SK-N-SH (cell line): Measurements from ENCODE around the gene STK39. TPM values are rescaled to one million over a fixed set of nuclear protein-coding genes. Genes with fewer than 3 reads are reported as not detected.

ENCODE experiments used
- CTCF ChIA-PET: fragments of 300-600, 350-600 bp; formaldehyde crosslinking; extraction: SDS; loops from one replicate; lab custom pipeline; 2021; lab: Yijun Ruan, JAX
- POLR2A ChIA-PET: fragments of 350-600 bp; sonication (Branson Sonifier 250); formaldehyde crosslinking; extraction: SDS; loops from one replicate; lab custom pipeline; 2020; ENCODE audit warnings: antibody characterized with exemption, inconsistent platforms; lab: Yijun Ruan, JAX
- DNase-seq: peaks from one replicate; pipeline ENCODE4 v3.0.0; 2012
- H2AFZ ChIP-seq: fragments of 200-600 bp; sonication (generic); 2 replicates; pipeline ENCODE4 v1.8.1; 2016; ENCODE audit warnings: antibody characterized with exemption, mild to moderate bottlenecking, low read depth
- H3F3A ChIP-seq: fragments of 200-600 bp; sonication (generic); replicated peaks from 2 replicates; pipeline ENCODE3; 2016; ENCODE audit warnings: antibody characterized with exemption, mild to moderate bottlenecking; ENCODE audit not compliant: insufficient read depth
- H3K27ac ChIP-seq, 2 experiments: fragments of 200-500 bp in 1 of 2; fragments of 200-600 bp in 1 of 2; sonication (Bioruptor generic) in 1 of 2; sonication (generic), shearing (Covaris generic) in 1 of 2; 2 replicates each; pipeline versions ENCODE4 v1.5.1 to v1.6.1; 2014 to 2016; ENCODE audit warnings: low read depth in 2 of 2, inconsistent platforms in 1 of 2, low read length in 1 of 2, mild to moderate bottlenecking in 1 of 2, mixed read lengths in 1 of 2
- H3K27me3 ChIP-seq: fragments of 200-600 bp; sonication (generic), shearing (Covaris generic); 2 replicates; pipeline ENCODE4 v1.6.1; 2016; ENCODE audit warnings: mixed run types; ENCODE audit not compliant: insufficient read depth
- H3K36me3 ChIP-seq, 2 experiments: fragments of 200-500 bp in 1 of 2; fragments of 200-600 bp in 1 of 2; sonication (Bioruptor generic) in 1 of 2; sonication (generic) in 1 of 2; replicated peaks in 1 of 2; 2 replicates each; pipeline versions ENCODE3 to v1.5.1; 2014 to 2016; ENCODE audit warnings: low read length in 1 of 2, mild to moderate bottlenecking in 1 of 2; ENCODE audit not compliant: insufficient read depth in 2 of 2, control insufficient read depth in 1 of 2
- H3K4me1 ChIP-seq, 2 experiments: fragments of 200-500 bp in 1 of 2; fragments of 200-600 bp in 1 of 2; sonication (Bioruptor generic) in 1 of 2; sonication (generic), shearing (Covaris generic) in 1 of 2; 2 replicates each; pipeline versions ENCODE4 v1.5.1 to v1.6.1; 2014 to 2016; ENCODE audit warnings: low read depth in 1 of 2, low read length in 1 of 2, mixed run types in 1 of 2; ENCODE audit not compliant: insufficient read depth in 2 of 2, control insufficient read depth in 1 of 2
- H3K4me2 ChIP-seq: fragments of 200-600 bp; sonication (generic), shearing (Covaris generic); 2 replicates; pipeline ENCODE4 v1.6.1; 2017; ENCODE audit warnings: mixed run types
- H3K4me3 ChIP-seq, 2 experiments: fragments of 200-500 bp in 1 of 2; fragments of 200-600 bp in 1 of 2; sonication (Bioruptor generic) in 1 of 2; sonication (generic), shearing (Covaris generic) in 1 of 2; 2 replicates each; pipeline versions ENCODE4 v1.5.1 to v1.8.1; 2014 to 2016; ENCODE audit warnings: low read depth in 2 of 2, inconsistent platforms in 1 of 2, low read length in 1 of 2, mild to moderate bottlenecking in 1 of 2, mixed read lengths in 1 of 2, moderate library complexity in 1 of 2
- H3K79me2 ChIP-seq: fragments of 200-600 bp; sonication (generic); 2 replicates; pipeline ENCODE4 v1.8.1; 2017; ENCODE audit warnings: mild to moderate bottlenecking; ENCODE audit not compliant: insufficient read depth
- H3K9ac ChIP-seq: fragments of 200-600 bp; sonication (generic); 2 replicates; pipeline ENCODE4 v1.6.1; 2017; ENCODE audit warnings: mixed run types
- H3K9me2 ChIP-seq: fragments of 200-600 bp; sonication (generic); 2 replicates; pipeline ENCODE4 v1.6.1; 2017; ENCODE audit warnings: mixed run types
- H3K9me3 ChIP-seq: fragments of 200-600 bp; sonication (generic); 2 replicates; pipeline ENCODE4 v1.6.1; 2017; ENCODE audit warnings: mixed run types, mild to moderate bottlenecking, moderate library complexity
- H4K20me1 ChIP-seq: fragments of 200-600 bp; sonication (generic); 2 replicates; pipeline ENCODE4 v1.6.1; 2017; ENCODE audit warnings: mild to moderate bottlenecking, mixed run types; ENCODE audit not compliant: insufficient read depth
- EP300 ChIP-seq, 2 experiments: IDR thresholded peaks; 2 replicates each; pipeline versions ENCODE4 v1.4.0 to v1.6.1; 2012; ENCODE audit warnings: borderline replicate concordance in 1 of 2, low read depth in 1 of 2, low read length in 1 of 2
- EZH2phosphoT487 ChIP-seq: fragments of 200-600 bp; sonication (generic); IDR thresholded peaks from 2 replicates; pipeline ENCODE4 v1.6.1; 2017; ENCODE audit warnings: low read depth, mixed run types, mild to moderate bottlenecking, antibody characterized with exemption, moderate library complexity, borderline replicate concordance
- FOSL2 ChIP-seq: IDR thresholded peaks from 2 replicates; pipeline ENCODE4 v1.4.0; 2012; ENCODE audit warnings: low read depth, mild to moderate bottlenecking, moderate library complexity, borderline replicate concordance
- FOXM1 ChIP-seq: IDR thresholded peaks from 2 replicates; pipeline ENCODE4 v1.4.0; 2012; ENCODE audit warnings: low read depth, mild to moderate bottlenecking
- GABPA ChIP-seq: IDR thresholded peaks from 2 replicates; pipeline ENCODE4 v1.4.0; 2012; ENCODE audit warnings: low read depth, mild to moderate bottlenecking
- JUND ChIP-seq: IDR thresholded peaks from 2 replicates; pipeline ENCODE4 v1.4.0; 2012
- MAX ChIP-seq: IDR thresholded peaks from 2 replicates; pipeline ENCODE4 v1.4.0; 2012; ENCODE audit warnings: low read depth
- MEF2A ChIP-seq: IDR thresholded peaks from 2 replicates; pipeline ENCODE4 v1.4.0; 2012; ENCODE audit warnings: low read depth, borderline replicate concordance
- MXI1 ChIP-seq: IDR thresholded peaks from 2 replicates; pipeline ENCODE4 v1.6.1; 2012; ENCODE audit warnings: mild to moderate bottlenecking, low read depth, low read length, improper control_type of control experiment
- NFIC ChIP-seq: IDR thresholded peaks from 2 replicates; pipeline ENCODE4 v1.4.0; 2012; ENCODE audit warnings: borderline replicate concordance
- NRF1 ChIP-seq: IDR thresholded peaks from 2 replicates; pipeline ENCODE4 v1.6.1; 2012; ENCODE audit warnings: low read depth, mild to moderate bottlenecking, low read length
- PBX3 ChIP-seq: IDR thresholded peaks from 2 replicates; pipeline ENCODE4; 2012
- RAD21 ChIP-seq: IDR thresholded peaks from 2 replicates; pipeline ENCODE4 v1.6.1; 2012; ENCODE audit warnings: mild to moderate bottlenecking, low read length
- RCOR1 ChIP-seq: fragments of 150-350 bp; IDR thresholded peaks from 2 replicates; pipeline ENCODE4 v1.6.1; 2017; ENCODE audit warnings: antibody characterized with exemption, low read length
- REST ChIP-seq: IDR thresholded peaks from 2 replicates; pipeline ENCODE4 v1.6.1; 2012; ENCODE audit warnings: mild to moderate bottlenecking, low read depth, low read length, moderate library complexity
- SMC3 ChIP-seq: IDR thresholded peaks from 2 replicates; pipeline ENCODE4 v1.6.1; 2012; ENCODE audit warnings: low read depth, low read length, improper control_type of control experiment
- USF1 ChIP-seq: IDR thresholded peaks from 2 replicates; pipeline ENCODE4 v1.4.0; 2012; ENCODE audit warnings: low read depth, borderline replicate concordance
- USF2 ChIP-seq: fragments of 150-350 bp; IDR thresholded peaks from 2 replicates; pipeline ENCODE4 v1.6.1; 2017; ENCODE audit warnings: antibody characterized with exemption, low read length, low read depth, borderline replicate concordance
- YY1 ChIP-seq: IDR thresholded peaks from 2 replicates; pipeline ENCODE4 v1.4.0; 2012; ENCODE audit warnings: low read depth, mild to moderate bottlenecking
- ZBTB33 ChIP-seq: IDR thresholded peaks from 2 replicates; pipeline ENCODE4 v1.4.0; 2012; ENCODE audit warnings: low read depth, borderline replicate concordance
- WGBS: methylation state at CpG from one replicate; pipeline ENCODE4 v1.1.6; 2017; ENCODE audit warnings: low lambda C conversion rate; 5-methylcytosine and 5-hydroxymethylcytosine counted together
- polyA plus RNA-seq, 3 experiments: library from polyadenylated mRNA; depleted of rRNA; stranded (reverse); fragments of >200 nt; gene quantifications; 2 replicates each; pipeline ENCODE4 v1.2.3, GENCODE V29; 2012

The STK39 gene
- polyA plus RNA-seq, 1 of the 3 experiments (the other 2 are of a cell fraction) = 9.6 TPM

- no peaks in the 10 kb centered on the region; a peak in 1 of 4 replicates for H3K4me1 ChIP-seq
- H4K20me1 ChIP-seq = no peaks in the 10 kb centered on the region
- H3K27ac ChIP-seq = no peak overlapping the region
- no peak for TF ChIP-seq EZH2phosphoT487
- no peak for TF ChIP-seq FOSL2
- TF ChIP-seq RAD21 = no peak
- no peak for TF ChIP-seq YY1
- no peak for TF ChIP-seq USF1
- no peak for TF ChIP-seq SMC3
- TF ChIP-seq JUND = no peak
- TF ChIP-seq MXI1 = no peak
- no peak for TF ChIP-seq NRF1
- TF ChIP-seq EP300 (IDR thresholded peaks at IDR 0.05; ENCODE audit: borderline replicate concordance in 1 of 2, low read depth in 1 of 2, low read length in 1 of 2) = no peak
- TF ChIP-seq RCOR1 = no peak
- no peak for TF ChIP-seq MAX
- no peak for TF ChIP-seq PBX3
- TF ChIP-seq FOXM1 = no peak
- TF ChIP-seq NFIC = no peak
- TF ChIP-seq REST = no peak
- TF ChIP-seq USF2 = no peak
- TF ChIP-seq MEF2A = no peak
- TF ChIP-seq GABPA = no peak
- no peak for TF ChIP-seq ZBTB33
- H3F3A ChIP-seq = peaks cover 4% of the 10 kb centered on the region
- H3K9me3 ChIP-seq = no peaks in the 10 kb centered on the region
- no peak overlapping the region for H2AFZ ChIP-seq
- CTCF ChIA-PET = interaction anchor here (0.9 to 1.4 kb wide), 3 partner anchors 7 to 14 kb away, joined by 3 to 4 read pairs (median 3); no protein-coding TSS in a partner anchor
- peaks cover 20% of the 10 kb centered on the region in 2 experiments for H3K36me3 ChIP-seq
- WGBS = 93% methylated on average over 2 of the region's 2 CpGs
- no peak overlapping the region for H3K9ac ChIP-seq
- no peak overlapping the region for H3K4me2 ChIP-seq
- H3K4me3 ChIP-seq = no peak overlapping the region
- no peaks in the 10 kb centered on the region for H3K79me2 ChIP-seq
- POLR2A ChIA-PET = no interaction called here
- no peaks in the 10 kb centered on the region for H3K9me2 ChIP-seq
- DNase-seq = no peak
- no peaks in the 10 kb centered on the region for H3K27me3 ChIP-seq
Observed at GRCh38 chr2:168075446-168075845, 171.9 kb downstream of the STK39 start.
